HG02840 (cell line): Measurements from ENCODE around the gene ELOVL3.
"Not testable (repeated sequence)": the region's sequence is repeated elsewhere in the genome, so short reads cannot be mapped to it uniquely, and the experiment has no call there.

Experiments used
- ATAC-seq: cut with Tn5 transposase; IDR thresholded peaks from one replicate; pipeline ENCODE4 v1.9.1; 2021; ENCODE audit warnings: mild to moderate bottlenecking, moderate library complexity, moderate number of reproducible peaks; ENCODE audit not compliant: unreplicated experiment, low FRiP score

ELOVL3 gene

GRCh38 chr10:102246261-102246660, 20.2 kb downstream of the ELOVL3 start:
- ATAC-seq: no peak

GRCh38 chr10:102247734-102248133, 21.6 kb downstream of the ELOVL3 start:
- no peak for ATAC-seq

- not testable (repeated sequence) for ATAC-seq
Observed at GRCh38 chr10:102252508-102252907, 26.4 kb downstream of the ELOVL3 start.

- no peak for ATAC-seq
Observed at GRCh38 chr10:102254426-102254825, 28.3 kb downstream of the ELOVL3 start.

GRCh38 chr10:102255404-102255803, 29.3 kb downstream of the ELOVL3 start:
- no peak for ATAC-seq

GRCh38 chr10:102261196-102261595, 35.1 kb downstream of the ELOVL3 start:
- no peak for ATAC-seq

DNA sequence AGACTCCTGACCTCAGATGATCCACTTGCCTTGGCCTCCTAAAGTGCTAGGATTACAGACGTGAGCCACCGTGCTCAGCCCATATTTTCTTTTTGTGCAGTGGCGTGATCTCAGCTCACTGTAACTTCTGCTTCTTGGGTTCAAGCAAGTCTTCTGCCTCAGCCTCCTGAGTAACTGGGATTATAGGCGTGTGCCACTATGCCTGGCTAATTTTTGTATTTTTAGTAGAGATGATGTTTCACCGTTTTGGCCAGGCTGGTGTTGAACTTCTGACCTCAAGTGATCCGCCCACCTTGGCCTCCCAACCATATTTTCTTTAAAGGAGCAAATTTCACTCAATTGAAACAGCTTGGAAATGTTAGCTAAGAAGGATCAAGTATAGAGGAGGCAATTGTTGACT, 35.7 kb downstream of the ELOVL3 start:
- ATAC-seq: no peak

DNA sequence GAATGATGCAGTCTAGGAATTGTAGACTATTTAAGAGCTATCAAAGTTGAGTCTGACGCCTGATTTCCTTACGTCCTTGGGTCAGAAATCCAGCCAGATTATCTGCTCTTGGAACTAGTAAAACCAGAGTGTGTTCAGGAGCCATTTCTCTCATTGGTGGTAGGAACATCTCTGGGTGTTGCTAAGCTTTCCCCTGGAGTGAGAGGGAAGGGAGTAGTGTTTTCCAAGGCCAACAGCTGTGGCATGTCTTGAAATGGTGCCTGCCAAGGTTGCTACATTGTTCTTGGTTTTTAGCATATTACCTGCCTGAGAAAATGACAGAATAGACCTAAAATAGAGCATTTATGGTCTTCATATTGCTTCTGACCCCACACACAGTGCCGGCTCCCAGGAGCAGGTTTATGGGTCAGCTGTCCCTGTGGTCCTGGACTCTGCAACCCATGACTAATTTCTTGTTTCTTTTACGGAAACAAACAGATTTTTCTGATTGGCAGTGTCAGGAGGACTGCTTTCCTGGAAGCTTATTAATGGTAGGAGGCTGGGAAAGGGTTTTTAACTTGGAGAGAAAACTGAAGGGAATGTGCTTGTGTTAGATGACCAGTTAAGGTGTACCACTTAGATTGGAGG, 36.8 kb downstream of the ELOVL3 start:
- no peak for ATAC-seq

GRCh38 chr10:102264371-102264770, 38.3 kb downstream of the ELOVL3 start:
- no peak for ATAC-seq

GRCh38 chr10:102266670-102267069, 40.6 kb downstream of the ELOVL3 start:
- no peak for ATAC-seq

DNA sequence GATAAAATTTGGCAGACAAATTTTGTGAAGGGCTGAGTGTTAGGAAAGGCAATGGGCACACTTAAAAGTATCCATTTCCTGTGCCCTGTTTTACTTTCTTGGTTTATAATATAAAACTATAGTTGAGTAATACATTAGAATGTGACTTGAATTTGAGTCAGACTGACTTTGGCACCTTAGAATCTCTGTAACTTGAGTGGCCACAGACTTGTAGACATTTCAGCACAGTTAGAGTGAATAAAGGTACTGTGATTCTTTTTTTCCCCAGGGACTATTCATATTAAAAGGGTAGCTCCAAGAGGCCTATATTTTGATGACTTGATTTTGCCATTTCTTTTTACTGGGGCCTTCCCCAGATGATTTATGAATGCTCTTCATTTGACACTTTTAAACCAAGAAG, 41.6 kb downstream of the ELOVL3 start:
- no peak for ATAC-seq

DNA sequence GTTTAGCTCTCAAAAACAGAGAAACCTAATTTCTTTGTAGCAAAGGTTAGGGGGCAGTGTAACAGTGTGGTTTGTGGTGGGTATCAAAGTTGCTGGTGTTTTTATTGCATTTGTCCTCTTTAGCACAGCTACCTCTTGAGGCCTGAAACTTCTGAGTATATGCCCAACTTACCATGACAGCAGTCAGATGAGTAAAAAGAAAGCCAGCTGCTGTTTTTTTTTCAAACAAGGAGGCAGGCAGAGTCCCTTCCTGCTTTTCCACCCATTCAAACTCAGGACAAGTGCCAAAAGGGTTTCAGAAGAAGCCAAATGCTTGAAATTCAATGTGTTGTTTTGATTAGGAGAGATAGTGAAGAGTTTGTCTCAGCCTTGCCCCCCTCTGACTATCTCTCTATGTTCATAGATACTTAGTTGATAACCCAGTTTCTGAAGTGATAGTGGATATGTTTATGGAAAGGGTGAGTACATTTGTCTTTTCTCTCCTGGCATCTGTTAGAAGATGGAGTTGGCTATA, 42.3 kb downstream of the ELOVL3 start:
- no peak for ATAC-seq

DNA sequence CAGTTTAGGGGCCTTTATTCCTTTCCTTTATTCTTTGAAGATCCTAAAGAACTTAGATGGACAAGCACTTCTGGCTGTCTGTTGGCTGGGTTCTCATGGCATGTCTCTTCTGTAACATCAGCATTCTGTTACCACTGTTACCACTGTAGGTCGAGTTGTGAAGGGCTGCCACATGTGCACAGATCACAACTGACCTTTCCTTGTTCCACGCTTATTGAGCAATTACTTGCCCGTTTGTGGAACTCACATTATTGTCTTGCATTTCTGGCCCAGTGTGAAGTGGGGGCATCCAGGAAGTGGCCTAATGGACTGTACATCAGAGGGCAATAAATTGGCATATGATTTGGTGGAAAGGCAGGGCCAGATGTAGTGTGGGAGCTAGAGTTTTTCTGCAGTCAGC, 42.9 kb downstream of the ELOVL3 start:
- ATAC-seq: no peak

GRCh38 chr10:102274062-102274461, 48.0 kb downstream of the ELOVL3 start:
- no peak for ATAC-seq

DNA sequence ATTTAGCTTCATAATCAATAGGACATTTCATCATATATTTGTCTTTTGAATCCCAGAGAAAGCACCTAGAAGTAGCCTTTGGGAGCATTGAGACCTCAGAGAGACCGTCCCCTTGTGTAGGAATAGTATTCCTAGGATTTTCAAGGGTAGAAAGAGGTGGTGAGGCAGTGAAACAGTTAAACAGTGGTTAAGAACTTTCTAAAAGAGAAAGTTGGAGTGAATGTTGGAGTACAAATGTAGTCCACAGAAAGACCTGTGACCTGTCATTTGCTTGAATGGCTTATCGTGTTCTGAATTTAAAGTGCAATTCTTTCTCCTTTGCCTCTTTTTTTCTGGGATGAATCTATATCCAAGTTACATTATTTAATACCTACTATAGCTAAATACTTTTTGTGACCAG, 49.2 kb downstream of the ELOVL3 start:
- no peak for ATAC-seq

DNA sequence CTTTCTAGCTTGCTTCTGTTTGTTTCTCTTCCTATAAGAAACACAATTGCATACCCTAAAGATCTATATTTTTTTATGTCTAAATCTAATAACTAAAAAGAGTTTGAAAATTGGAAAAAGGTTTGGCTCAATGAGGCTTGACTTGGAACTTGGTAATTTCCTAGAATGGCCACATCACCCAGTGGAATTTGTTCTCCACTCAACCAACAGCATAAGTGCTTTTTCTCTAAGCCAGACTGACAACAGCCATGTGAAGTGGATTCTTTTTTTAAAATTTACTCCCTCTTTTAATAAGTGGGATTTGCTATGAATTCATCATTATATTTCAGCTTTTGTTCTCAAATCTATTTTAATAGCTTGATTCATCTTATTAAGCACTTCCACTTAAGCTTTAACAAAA, 53.0 kb downstream of the ELOVL3 start:
- ATAC-seq: no peak
